ENCODE results near the gene PDZD2.

The PDZD2 gene

DNA sequence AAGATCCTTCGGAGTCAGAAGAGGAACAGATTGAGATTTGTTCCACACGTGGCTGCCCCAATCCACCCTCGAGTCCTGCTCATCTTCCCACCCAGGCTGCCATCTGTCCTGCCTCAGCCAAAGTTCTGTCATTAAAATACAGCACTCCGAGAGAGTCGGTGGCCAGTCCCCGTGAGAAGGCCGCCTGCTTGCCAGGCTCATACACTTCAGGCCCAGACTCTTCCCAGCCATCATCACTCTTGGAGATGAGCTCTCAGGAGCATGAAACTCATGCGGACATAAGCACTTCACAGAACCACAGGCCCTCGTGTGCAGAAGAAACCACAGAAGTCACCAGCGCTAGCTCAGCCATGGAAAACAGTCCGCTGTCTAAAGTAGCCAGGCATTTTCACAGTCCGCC lies 449.3 kb downstream of the PDZD2 start:
- DNase-seq = no peak

DNA sequence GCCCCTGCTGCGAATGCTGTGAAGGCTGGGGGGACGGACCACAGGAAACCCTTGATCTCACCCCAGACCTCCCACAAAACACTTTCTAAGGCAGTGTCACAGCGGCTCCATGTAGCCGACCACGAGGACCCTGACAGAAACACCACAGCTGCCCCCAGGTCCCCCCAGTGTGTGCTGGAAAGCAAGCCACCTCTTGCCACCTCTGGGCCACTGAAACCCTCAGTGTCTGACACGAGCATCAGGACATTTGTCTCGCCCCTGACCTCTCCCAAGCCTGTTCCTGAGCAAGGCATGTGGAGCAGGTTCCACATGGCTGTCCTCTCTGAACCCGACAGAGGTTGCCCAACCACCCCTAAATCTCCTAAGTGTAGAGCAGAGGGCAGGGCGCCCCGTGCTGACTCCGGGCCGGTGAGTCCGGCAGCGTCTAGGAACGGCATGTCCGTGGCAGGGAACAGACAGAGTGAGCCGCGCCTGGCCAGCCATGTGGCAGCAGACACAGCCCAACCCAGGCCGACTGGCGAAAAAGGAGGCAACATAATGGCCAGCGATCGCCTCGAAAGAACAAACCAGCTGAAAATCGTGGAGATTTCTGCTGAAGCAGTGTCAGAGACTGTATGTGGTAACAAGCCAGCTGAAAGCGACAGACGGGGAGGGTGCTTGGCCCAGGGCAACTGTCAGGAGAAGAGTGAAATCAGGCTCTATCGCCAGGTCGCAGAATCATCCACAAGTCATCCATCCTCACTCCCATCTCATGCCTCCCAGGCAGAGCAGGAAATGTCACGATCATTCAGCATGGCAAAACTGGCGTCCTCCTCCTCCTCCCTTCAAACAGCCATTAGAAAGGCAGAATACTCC lies 450.4 kb downstream of the PDZD2 start:
- no peak for DNase-seq

DNA sequence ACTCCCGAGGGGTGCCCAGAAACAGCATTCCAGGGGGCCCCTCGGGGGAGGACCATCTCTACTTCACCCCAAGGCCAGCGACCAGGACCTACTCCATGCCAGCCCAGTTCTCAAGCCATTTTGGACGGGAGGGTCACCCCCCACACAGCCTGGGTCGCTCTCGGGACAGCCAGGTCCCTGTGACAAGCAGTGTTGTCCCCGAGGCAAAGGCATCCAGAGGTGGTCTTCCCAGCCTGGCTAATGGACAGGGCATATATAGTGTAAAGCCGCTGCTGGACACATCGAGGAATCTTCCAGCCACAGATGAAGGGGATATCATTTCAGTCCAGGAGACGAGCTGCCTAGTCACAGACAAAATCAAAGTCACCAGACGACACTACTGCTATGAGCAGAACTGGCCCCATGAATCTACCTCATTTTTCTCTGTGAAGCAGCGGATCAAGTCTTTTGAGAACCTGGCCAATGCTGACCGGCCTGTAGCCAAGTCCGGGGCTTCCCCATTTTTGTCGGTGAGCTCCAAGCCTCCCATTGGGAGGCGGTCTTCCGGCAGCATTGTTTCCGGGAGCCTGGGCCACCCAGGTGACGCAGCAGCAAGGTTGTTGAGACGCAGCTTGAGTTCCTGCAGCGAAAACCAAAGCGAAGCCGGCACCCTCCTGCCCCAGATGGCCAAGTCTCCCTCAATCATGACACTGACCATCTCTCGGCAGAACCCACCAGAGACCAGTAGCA lies 451.3 kb downstream of the PDZD2 start:
- DNase-seq = no peak

DNA sequence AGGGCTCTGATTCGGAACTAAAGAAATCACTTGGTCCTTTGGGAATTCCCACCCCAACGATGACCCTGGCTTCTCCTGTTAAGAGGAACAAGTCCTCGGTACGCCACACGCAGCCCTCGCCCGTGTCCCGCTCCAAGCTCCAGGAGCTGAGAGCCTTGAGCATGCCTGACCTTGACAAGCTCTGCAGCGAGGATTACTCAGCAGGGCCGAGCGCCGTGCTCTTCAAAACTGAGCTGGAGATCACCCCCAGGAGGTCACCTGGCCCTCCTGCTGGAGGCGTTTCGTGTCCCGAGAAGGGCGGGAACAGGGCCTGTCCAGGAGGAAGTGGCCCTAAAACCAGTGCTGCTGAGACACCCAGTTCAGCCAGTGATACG lies 451.8 kb downstream of the PDZD2 start:
- DNase-seq = no peak

GRCh38 chr5:32092938-32093812 lies 454.2 kb downstream of the PDZD2 start:
- DNase-seq = peak; percentile 57

DNA sequence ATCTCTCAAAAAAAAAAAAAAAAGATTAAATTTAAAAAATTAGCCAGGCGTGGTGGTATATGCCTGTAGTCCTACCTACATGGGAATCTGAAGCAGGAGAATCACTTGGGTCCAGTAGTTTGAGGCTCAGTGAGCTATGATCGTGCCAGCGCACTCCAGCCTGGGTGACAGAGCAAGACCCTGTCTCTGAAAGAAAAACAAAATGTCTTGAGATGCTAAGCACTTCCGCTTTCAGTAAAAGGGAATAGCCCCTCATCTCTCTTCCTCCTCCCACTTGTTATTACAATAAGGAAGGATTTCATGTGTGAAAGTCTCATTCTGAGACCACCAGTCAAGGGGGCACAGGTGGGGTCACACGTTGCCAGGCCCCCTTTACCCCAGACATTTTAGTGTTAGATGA lies 455.8 kb downstream of the PDZD2 start:
- no peak for DNase-seq

GRCh38 chr5:32095261-32095671 lies 456.3 kb downstream of the PDZD2 start:
- no peak for DNase-seq

GRCh38 chr5:32096891-32097595 lies 458.1 kb downstream of the PDZD2 start:
- no peak for DNase-seq

- no peak for DNase-seq
Measured at GRCh38 chr5:32098291-32098690, 459.4 kb downstream of the PDZD2 start.

DNA sequence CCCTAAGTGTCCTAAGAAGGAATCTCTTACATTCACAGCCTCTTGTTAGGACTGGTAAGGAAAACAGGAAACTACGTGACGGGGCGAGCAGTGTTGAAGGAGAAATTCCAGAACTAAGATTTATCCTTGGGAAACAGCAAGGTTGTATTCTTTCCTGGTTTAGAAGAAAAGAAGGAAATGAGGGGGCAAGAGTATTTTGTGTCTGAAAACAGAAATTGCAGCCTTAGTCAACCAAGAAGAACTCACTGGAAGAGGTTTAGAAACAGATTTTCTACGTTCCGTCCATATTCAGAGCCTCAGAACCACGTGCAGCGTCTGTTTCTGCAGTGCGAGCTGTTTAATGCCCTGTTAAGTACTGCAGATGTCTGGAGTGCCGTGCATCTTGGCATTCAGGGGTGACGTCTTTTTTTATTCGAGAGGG lies 460.0 kb downstream of the PDZD2 start:
- DNase-seq = no peak

DNA sequence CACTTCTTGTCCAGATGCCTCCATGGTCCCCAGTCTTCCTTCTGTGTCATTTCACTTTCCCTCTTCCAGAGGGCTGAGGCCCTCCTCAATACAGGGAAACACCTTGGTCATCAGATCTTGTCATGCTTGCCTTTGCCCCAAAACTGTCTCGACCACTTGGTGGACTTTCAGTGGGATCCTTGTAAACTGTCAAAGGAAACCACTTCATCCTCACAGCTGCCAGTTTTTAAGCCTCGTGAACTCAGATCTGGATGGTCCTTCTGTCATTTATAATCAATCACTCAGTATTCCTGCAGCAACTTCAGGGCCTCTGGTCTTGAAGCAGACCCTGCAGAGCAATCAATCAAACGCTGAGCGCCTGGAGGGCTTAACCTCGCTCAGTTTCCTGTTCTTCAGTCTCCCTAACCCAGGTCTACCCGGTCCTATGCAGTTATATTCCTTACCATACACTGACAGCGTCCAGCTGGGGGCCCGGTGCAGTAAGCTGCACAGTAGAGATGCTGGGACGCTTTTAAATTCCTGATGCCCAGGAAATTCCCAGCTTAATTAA lies 460.6 kb downstream of the PDZD2 start:
- no peak for DNase-seq

DNA sequence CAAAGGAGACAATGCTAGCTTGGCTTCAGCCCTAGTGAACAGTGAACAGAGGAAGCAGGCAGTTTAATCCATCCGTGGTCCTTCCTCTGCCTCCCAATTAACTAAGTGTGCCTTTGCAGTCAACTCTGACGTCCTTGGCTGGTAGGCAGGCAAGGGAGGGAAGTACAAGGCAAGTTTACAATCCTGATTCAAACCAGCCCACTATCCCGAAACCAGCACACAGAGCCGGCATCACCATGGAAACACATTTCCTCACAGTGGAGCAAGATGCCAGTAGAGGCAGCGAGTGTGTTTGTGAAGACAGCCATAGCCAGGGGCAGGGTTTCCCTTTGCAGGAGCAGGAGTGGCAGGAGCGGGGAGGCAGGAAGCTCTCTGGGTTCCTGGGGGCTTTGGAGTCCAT lies 461.3 kb downstream of the PDZD2 start:
- no peak for DNase-seq

DNA sequence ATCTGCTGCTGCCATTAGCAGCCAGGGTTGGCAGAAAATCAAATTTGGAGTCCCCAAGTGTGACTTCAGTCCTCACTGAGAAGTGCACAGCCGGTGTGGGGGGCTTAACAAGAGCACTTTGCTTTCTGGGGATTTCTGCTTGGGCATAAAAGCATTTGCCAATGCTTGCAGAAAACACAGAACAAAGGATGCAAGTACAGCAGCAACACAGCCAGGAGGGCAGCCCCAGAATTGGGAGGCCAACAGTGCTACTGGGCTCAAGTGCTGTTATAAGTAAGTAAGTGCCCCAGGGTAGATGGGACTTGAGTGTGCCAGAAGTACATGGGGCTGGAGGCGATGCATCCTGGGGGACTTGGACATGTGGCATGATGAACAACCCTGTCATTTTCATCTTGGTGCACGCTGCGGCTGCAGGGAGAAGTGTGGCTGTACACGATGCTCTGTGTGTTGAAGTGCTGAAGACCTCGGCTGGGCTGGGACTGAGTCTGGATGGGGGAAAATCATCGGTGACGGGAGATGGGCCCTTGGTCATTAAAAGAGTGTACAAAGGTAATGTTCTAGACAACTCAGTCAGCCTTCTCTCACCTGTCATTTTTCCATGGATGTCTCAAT lies 461.9 kb downstream of the PDZD2 start:
- DNase-seq = no peak

- DNase-seq = no peak
Measured at GRCh38 chr5:32102254-32102986, 463.5 kb downstream of the PDZD2 start.

GRCh38 chr5:32103521-32103920 lies 464.6 kb downstream of the PDZD2 start:
- no peak for DNase-seq

DNA sequence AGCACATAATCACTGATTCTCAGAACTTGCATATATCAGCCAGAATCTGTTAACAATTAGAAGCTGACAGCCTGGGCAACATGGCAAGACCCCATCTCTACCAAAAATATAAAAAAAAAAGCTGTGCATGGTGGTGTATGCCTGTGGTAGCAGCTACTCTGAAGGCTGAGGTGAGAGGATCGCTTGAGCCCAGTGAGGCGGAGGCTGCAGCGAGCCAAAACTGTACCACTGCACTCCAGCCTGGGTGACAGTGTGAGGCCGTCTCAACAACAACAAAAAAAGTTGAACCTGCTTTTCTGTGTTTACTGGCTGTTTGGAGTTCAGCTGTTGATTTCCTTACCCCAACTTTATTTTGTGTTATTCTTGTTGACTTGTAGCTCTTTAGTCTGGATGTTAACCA lies 468.4 kb downstream of the PDZD2 start:
- no peak for DNase-seq

DNA sequence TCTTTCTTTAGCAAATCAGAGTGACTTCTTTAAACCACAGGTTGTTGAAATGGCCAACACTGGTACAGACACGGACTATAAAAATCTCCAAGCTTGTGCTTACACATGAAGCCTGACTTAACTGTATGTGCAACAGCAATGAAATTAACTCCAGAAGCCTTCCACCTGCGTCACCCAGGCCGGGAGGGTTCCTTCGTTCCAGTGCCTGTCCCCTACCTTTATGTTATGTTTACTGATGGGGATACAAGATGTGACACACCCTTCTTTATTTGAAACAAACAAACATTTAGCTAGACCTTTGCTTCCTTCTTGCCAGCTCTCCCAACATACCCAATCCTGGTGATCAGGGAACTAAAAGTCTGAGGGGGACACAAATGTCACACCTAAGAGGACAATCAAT lies 469.2 kb downstream of the PDZD2 start:
- no peak for DNase-seq

- peak; percentile 88 for DNase-seq
Measured at GRCh38 chr5:32109236-32109635, 470.3 kb downstream of the PDZD2 start.

- no peak for DNase-seq
Measured at GRCh38 chr5:32110111-32110696, 471.3 kb downstream of the PDZD2 start.

DNA sequence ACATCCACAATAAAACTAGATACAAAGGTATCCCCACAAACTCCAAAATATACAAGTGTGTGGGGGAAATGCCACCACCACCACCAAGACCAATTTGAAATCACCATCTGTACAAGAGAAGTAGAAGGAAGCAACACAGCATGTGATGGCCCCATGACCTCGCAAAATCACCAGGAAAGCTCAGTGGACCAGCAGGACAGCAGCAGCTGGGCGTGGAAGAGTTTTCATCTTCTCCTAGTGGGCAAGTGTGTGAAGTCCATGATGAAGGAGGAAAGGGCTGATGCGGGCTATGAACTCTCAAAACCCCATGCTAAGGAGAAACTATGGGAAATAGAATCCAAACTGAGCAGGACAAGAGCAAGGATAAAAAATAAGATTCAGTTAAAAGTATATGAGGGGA lies 477.1 kb downstream of the PDZD2 start:
- DNase-seq = no peak
